CD4-positive, alpha-beta T cell treated with Interleukin-2 at 100 ng/mL for 4 hours (primary cell): Measurements from ENCODE around the gene ANKMY1.
"Not testable (repeated sequence)": the region's sequence is repeated elsewhere in the genome, so short reads cannot be mapped to it uniquely, and the experiment has no call there.

Experiments used
- DNase-seq: peaks from one replicate; pipeline ENCODE4 v3.0.0-alpha.2; 2020; ENCODE audit warnings: low spot score

ANKMY1 gene

GRCh38 chr2:240568678-240569522 is 11.1 kb upstream of the ANKMY1 start:
- peak; percentile 60 for DNase-seq

GRCh38 chr2:240567872-240568677 is 10.3 kb upstream of the ANKMY1 start, which contains the start of gene RNPEPL1:
Gene RNPEPL1 (plus strand): TSS chr2:240568484. CDS start chr2:240568587, 103 bp downstream.
- DNase-seq, result peak; percentile 57

- peak; percentile 50 for DNase-seq
These were observed 9.5 kb upstream of the ANKMY1 start for GRCh38 chr2:240567137-240567871.

- DNase-seq, result peak; percentile 95
These were observed 8.7 kb upstream of the ANKMY1 start for GRCh38 chr2:240566203-240567136.

GRCh38 chr2:240565333-240566202 is 7.8 kb upstream of the ANKMY1 start:
- peak; percentile 97 for DNase-seq

GRCh38 chr2:240564561-240565332 is 7.0 kb upstream of the ANKMY1 start:
- DNase-seq, result peak; percentile 30

- no peak for DNase-seq
These were observed 6.3 kb upstream of the ANKMY1 start for GRCh38 chr2:240563951-240564560.

- DNase-seq, result not testable (repeated sequence)
These were observed 5.4 kb upstream of the ANKMY1 start for GRCh38 chr2:240563231-240563630.

GRCh38 chr2:240561325-240561971 is 3.7 kb upstream of the ANKMY1 start:
- DNase-seq, result peak; percentile 69

GRCh38 chr2:240560480-240561324 is 2.9 kb upstream of the ANKMY1 start:
- peak; percentile 99 for DNase-seq

GRCh38 chr2:240560084-240560479 is 2.3 kb upstream of the ANKMY1 start, which contains the start of gene DUSP28:
Gene DUSP28 (plus strand): TSS chr2:240560357. CDS start chr2:240560685, 328 bp downstream.
- DNase-seq, result peak; percentile 89

- no peak for DNase-seq
These were observed 1.5 kb upstream of the ANKMY1 start for GRCh38 chr2:240559286-240559685.

- DNase-seq, result no peak
These were observed 511 bp upstream of the ANKMY1 start for GRCh38 chr2:240558236-240558761.

- no peak for DNase-seq
These were observed 562 bp downstream of the ANKMY1 start for GRCh38 chr2:240557101-240557751.

- DNase-seq, result peak; percentile 83
These were observed 1.2 kb downstream of the ANKMY1 start for GRCh38 chr2:240556553-240557100.
